VCaP (cell line): Measurements from ENCODE around the gene ERBB2.

Source experiments
- H3K27ac ChIP-seq: fragments of 450-650 bp; 2 replicates; pipeline ENCODE4 v1.5.1; 2017
- CTCF ChIP-seq: fragments of 450-650 bp; conservative IDR thresholded peaks from 2 replicates; pipeline ENCODE4 v1.5.1; 2017; ENCODE audit warnings: mild to moderate bottlenecking, moderate library complexity

Gene ERBB2

GRCh38 chr17:39711851-39712250 is 12.0 kb downstream of the ERBB2 start:
- TF ChIP-seq CTCF, result no peak
- H3K27ac ChIP-seq, result no peak overlapping the region

- H3K27ac ChIP-seq, result no peak overlapping the region
- no peak for TF ChIP-seq CTCF
Measured at GRCh38 chr17:39714234-39714633, 14.4 kb downstream of the ERBB2 start.

- no peak overlapping the region for H3K27ac ChIP-seq
- TF ChIP-seq CTCF, result no peak
Measured at GRCh38 chr17:39715375-39716072, 15.7 kb downstream of the ERBB2 start.

DNA sequence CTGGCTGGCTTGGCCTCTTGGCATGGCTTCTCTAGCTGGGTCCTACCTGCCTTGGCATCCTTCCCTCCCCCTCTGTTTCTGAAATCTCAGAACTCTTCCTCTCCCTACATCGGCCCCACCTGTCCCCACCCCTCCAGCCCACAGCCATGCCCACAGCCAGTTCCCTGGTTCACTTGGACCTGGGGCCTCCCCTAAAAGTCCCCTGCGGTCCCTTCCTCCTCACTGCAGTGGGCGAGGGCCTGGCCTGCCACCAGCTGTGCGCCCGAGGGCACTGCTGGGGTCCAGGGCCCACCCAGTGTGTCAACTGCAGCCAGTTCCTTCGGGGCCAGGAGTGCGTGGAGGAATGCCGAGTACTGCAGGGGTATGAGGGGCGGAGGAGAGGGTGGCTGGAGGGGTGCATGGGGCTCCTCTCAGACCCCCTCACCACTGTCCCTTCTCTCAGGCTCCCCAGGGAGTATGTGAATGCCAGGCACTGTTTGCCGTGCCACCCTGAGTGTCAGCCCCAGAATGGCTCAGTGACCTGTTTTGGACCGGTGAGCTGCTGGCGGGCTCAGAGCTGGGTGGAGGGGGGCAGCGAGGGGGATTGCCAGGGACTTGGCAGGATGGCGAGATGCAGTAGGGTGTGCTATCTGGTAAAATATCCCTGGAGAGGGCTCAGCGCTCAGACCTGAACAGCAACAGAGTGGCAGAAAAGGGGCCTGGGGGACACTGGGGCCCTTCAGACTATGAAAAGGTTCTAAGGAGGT is 16.4 kb downstream of the ERBB2 start:
- H3K27ac ChIP-seq, result no peak overlapping the region
- TF ChIP-seq CTCF, result no peak

DNA sequence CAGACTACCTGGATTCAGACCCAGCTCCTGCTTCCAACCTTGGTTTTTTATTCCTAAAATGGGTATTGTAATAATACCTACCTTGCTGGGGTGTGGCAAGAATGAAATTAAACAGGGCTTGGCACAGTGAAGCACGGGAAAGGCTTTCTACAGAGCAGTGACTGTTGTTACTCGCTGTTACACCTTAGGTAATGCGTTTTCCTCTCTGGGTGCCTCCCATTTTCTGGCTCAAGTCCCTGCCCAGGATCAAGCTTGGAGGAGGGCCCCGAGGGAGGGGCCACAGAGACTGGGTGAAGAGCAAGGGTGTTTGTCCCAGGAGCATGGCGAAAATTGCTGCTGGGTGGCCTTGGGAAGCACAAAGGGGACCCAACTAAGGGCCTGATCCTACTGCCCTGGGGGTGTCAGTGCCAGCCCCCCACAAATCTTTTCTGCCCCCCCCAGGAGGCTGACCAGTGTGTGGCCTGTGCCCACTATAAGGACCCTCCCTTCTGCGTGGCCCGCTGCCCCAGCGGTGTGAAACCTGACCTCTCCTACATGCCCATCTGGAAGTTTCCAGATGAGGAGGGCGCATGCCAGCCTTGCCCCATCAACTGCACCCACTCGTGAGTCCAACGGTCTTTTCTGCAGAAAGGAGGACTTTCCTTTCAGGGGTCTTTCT is 17.1 kb downstream of the ERBB2 start:
- no peak for TF ChIP-seq CTCF
- H3K27ac ChIP-seq, result no peak overlapping the region

DNA sequence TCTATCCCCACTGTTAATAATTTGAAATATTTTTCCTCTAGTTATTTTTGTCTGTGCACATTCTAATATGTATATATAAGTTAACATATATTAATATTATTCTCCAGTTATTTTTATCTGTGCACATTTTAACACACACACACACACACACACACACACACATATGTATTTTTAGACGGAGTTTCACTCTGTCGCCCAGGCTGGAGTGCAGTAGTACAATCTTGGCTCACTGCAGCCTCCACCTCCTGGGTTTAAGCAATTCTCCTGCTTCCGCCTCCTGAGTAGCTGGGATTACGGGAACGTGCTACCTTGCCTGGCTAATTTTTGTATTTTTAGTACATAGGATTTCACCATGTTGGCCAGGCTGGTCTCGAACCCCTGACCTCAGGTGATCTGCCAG is 17.8 kb downstream of the ERBB2 start:
- H3K27ac ChIP-seq, result no peak overlapping the region
- TF ChIP-seq CTCF, result no peak

DNA sequence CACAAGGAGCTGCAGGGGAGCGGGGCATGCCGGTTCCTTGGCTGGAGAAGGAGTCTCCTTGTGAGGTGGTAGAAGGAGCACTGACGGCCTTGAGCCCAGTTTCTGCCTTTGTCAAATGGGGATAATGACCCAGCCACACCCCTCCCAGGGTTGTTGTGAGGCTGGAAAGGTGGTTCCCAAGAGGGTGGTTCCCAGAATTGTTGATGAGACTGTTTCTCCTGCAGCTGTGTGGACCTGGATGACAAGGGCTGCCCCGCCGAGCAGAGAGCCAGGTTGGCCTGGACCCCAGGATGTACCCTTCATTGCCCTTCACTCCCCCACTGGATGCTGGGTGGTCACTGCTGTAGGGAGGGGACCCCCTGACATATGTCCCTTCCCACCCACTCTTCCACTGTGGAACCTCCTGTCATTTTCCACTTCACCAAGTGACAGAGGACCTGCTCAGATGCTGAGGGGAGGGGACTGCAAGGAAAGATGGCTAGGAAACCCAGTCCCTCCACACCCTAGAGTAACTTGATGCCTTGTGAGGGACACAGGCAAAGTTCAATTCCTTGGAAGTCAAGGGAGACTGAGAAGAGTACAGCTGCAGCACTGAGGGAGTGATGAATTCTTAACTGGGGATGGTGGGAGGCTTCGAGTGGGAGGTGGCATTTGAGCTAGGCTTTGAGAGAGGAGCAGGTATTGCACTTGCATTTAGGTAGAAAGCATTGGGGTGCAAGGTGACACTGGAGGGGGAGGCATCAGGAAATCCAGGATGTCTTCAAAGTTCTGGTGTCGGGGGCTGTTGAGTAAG is 19.9 kb downstream of the ERBB2 start:
- TF ChIP-seq CTCF, result no peak

More for the DNA sequence above, 19.9 kb downstream of the ERBB2 start:
- no peak overlapping the region for H3K27ac ChIP-seq
